IMR-90 (cell line): ENCODE results near the gene TBX10. TPM values are rescaled to one million over a fixed set of nuclear protein-coding genes. Genes with fewer than 3 reads are reported as not detected.

Experiments
- ATAC-seq: fragments of 200-7000 bp; cut with Tn5 transposase; 2 replicates; pipeline ENCODE4 v1.9.1; 2020; ENCODE audit warnings: low read depth, mild to moderate bottlenecking, moderate library complexity
- BruUV-seq: library from RNA; stranded (reverse); fragments of 400-500 nt; replicated peaks from 2 replicates; lab custom pipeline; 2021; lab: Mats Ljungman, UMichigan
- CTCF ChIA-PET: fragments of 300-600 bp; formaldehyde crosslinking; extraction: SDS; loops from one replicate; lab custom pipeline; 2021; ENCODE audit warnings: antibody characterized with exemption; lab: Yijun Ruan, JAX
- POLR2A ChIA-PET: fragments of 300-600 bp; sonication (Branson Sonifier 250); formaldehyde crosslinking; loops from one replicate; lab custom pipeline; 2022; ENCODE audit warnings: antibody characterized with exemption; ENCODE audit not compliant: unreplicated experiment; lab: Charles Lee
- DNase-seq: peaks from one replicate; pipeline ENCODE4 v3.0.0; 2013
- H2AFZ ChIP-seq: replicated peaks from 2 replicates; pipeline ENCODE3; 2013; ENCODE audit warnings: low read length, mild to moderate bottlenecking; ENCODE audit not compliant: poor library complexity
- H2AK5ac ChIP-seq: 2 replicates; pipeline ENCODE4 v1.6.1; 2013; ENCODE audit warnings: low read depth, low read length, inconsistent platforms
- H2AK9ac ChIP-seq: replicated peaks from 2 replicates; pipeline ENCODE3; 2013; ENCODE audit warnings: mild to moderate bottlenecking, low read depth, low read length, moderate library complexity; ENCODE audit not compliant: poor library complexity
- H2BK120ac ChIP-seq: 2 replicates; pipeline ENCODE4 v1.6.1; 2013; ENCODE audit warnings: low read depth, low read length, inconsistent platforms
- H2BK15ac ChIP-seq: 3 replicates; pipeline ENCODE4 v1.6.1; 2013; ENCODE audit warnings: low read depth, low read length, inconsistent platforms
- H2BK20ac ChIP-seq: 2 replicates; pipeline ENCODE4 v1.6.1; 2013; ENCODE audit warnings: low read depth, mild to moderate bottlenecking, inconsistent platforms, low read length, moderate library complexity
- H2BK5ac ChIP-seq: 2 replicates; pipeline ENCODE4 v1.6.1; 2013; ENCODE audit warnings: mild to moderate bottlenecking, low read depth, low read length, inconsistent platforms; ENCODE audit not compliant: poor library complexity, severe bottlenecking
- H3K14ac ChIP-seq: replicated peaks from 2 replicates; pipeline ENCODE4 v1.6.1; 2013; ENCODE audit warnings: low read depth, low read length, inconsistent platforms
- H3K18ac ChIP-seq: 2 replicates; pipeline ENCODE4 v1.6.1; 2013; ENCODE audit warnings: low read depth, low read length, control low read depth
- H3K23ac ChIP-seq: 2 replicates; pipeline ENCODE4 v1.6.1; 2013; ENCODE audit warnings: low read depth, low read length, inconsistent platforms
- H3K27ac ChIP-seq: 2 replicates; pipeline ENCODE4 v1.5.1; 2013; ENCODE audit warnings: mild to moderate bottlenecking, control low read depth, low read length; ENCODE audit not compliant: insufficient read depth
- H3K27me3 ChIP-seq: 2 replicates; pipeline ENCODE4 v1.6.1; 2013; ENCODE audit warnings: low read length; ENCODE audit not compliant: control insufficient read depth, insufficient read depth
- H3K36me3 ChIP-seq: 2 replicates; pipeline ENCODE4 v1.6.1; 2013; ENCODE audit warnings: low read length, mixed read lengths; ENCODE audit not compliant: control insufficient read depth, insufficient read depth
- H3K4ac ChIP-seq: 2 replicates; pipeline ENCODE4 v1.6.1; 2013; ENCODE audit warnings: low read depth, low read length, inconsistent platforms
- H3K4me1 ChIP-seq: 2 replicates; pipeline ENCODE4 v1.6.1; 2013; ENCODE audit warnings: low read length, mixed read lengths; ENCODE audit not compliant: control insufficient read depth, insufficient read depth
- H3K4me2 ChIP-seq: 2 replicates; pipeline ENCODE4 v1.6.1; 2013; ENCODE audit warnings: low read depth, mild to moderate bottlenecking, control low read depth, low read length, moderate library complexity
- H3K4me3 ChIP-seq: 2 replicates; pipeline ENCODE4 v1.5.1; 2013; ENCODE audit warnings: low read depth, mild to moderate bottlenecking, control low read depth, low read length, moderate library complexity; ENCODE audit not compliant: insufficient read depth
- H3K56ac ChIP-seq: 2 replicates; pipeline ENCODE4 v1.6.1; 2013; ENCODE audit warnings: low read length, inconsistent platforms; ENCODE audit not compliant: insufficient read depth; ENCODE audit errors: extremely low read depth
- H3K79me1 ChIP-seq, 2 experiments: 2 replicates each; pipeline ENCODE4 v1.6.1; 2013; ENCODE audit warnings: low read length in 2 of 2, inconsistent platforms in 1 of 2, low read depth in 1 of 2
- H3K9ac ChIP-seq: 2 replicates; pipeline ENCODE4 v1.6.1; 2013; ENCODE audit warnings: low read depth, low read length, control low read depth
- H3K9me1 ChIP-seq: 2 replicates; pipeline ENCODE4 v1.6.1; 2013; ENCODE audit warnings: low read length, inconsistent platforms; ENCODE audit not compliant: insufficient read depth
- H3K9me3 ChIP-seq: 2 replicates; pipeline ENCODE4 v1.6.1; 2013; ENCODE audit warnings: low read length; ENCODE audit not compliant: control insufficient read depth, insufficient read depth
- H4K20me1 ChIP-seq: 2 replicates; pipeline ENCODE4 v1.6.1; 2013; ENCODE audit warnings: low read length, inconsistent platforms; ENCODE audit not compliant: insufficient read depth
- H4K5ac ChIP-seq: 2 replicates; pipeline ENCODE4 v1.6.1; 2013; ENCODE audit warnings: mild to moderate bottlenecking, low read depth, low read length, control low read depth
- H4K8ac ChIP-seq, 2 experiments: 2 replicates each; pipeline ENCODE4 v1.6.1; 2013; ENCODE audit warnings: low read depth in 2 of 2, low read length in 2 of 2, control low read depth in 1 of 2, inconsistent platforms in 1 of 2
- H4K91ac ChIP-seq: 2 replicates; pipeline ENCODE4 v1.6.1; 2013; ENCODE audit warnings: low read depth, low read length, inconsistent platforms; ENCODE audit not compliant: insufficient read depth
- BHLHE40 ChIP-seq: fragments of 150-350 bp; IDR thresholded peaks from 2 replicates; pipeline ENCODE4 v1.6.1; 2016; ENCODE audit warnings: mild to moderate bottlenecking, low read depth, low read length
- CEBPB ChIP-seq: IDR thresholded peaks from 2 replicates; pipeline ENCODE4 v1.6.1; 2012; ENCODE audit warnings: low read depth, low read length, improper control_type of control experiment
- CTCF ChIP-seq: conservative IDR thresholded peaks from 2 replicates; pipeline ENCODE4 v1.5.1; 2012; ENCODE audit warnings: mild to moderate bottlenecking, low read depth, low read length, improper control_type of control experiment
- ELK1 ChIP-seq: fragments of 150-350 bp; IDR thresholded peaks from 2 replicates; pipeline ENCODE4 v1.6.1; 2016; ENCODE audit warnings: low read depth, mild to moderate bottlenecking, low read length, moderate library complexity, borderline replicate concordance
- FOS ChIP-seq: fragments of 150-350 bp; IDR thresholded peaks from 2 replicates; pipeline ENCODE4 v1.6.1; 2016; ENCODE audit warnings: low read depth, low read length
- MXI1 ChIP-seq: IDR thresholded peaks from 2 replicates; pipeline ENCODE4 v1.6.1; 2012; ENCODE audit warnings: low read depth, mild to moderate bottlenecking, low read length, moderate library complexity, borderline replicate concordance
- NFE2L2 ChIP-seq: fragments of 150-350 bp; IDR thresholded peaks from 2 replicates; pipeline ENCODE4 v1.6.1; 2016; ENCODE audit warnings: low read depth, mild to moderate bottlenecking, low read length
- POLR2A ChIP-seq: IDR thresholded peaks from 2 replicates; pipeline ENCODE4 v1.6.1; 2012; ENCODE audit warnings: mild to moderate bottlenecking, low read depth, low read length
- RAD21 ChIP-seq: IDR thresholded peaks from 2 replicates; pipeline ENCODE4 v1.6.1; 2012; ENCODE audit warnings: low read length, improper control_type of control experiment
- RCOR1 ChIP-seq: IDR thresholded peaks from 2 replicates; pipeline ENCODE4 v1.6.1; 2012; ENCODE audit warnings: mild to moderate bottlenecking, low read length, improper control_type of control experiment; ENCODE audit not compliant: insufficient replicate concordance
- RFX5 ChIP-seq: IDR thresholded peaks from 2 replicates; pipeline ENCODE4 v1.8.0; 2012; ENCODE audit warnings: low read depth, mild to moderate bottlenecking, low read length, moderate library complexity
- SMC3 ChIP-seq: fragments of 150-350 bp; IDR thresholded peaks from 2 replicates; pipeline ENCODE4 v1.6.1; 2016; ENCODE audit warnings: low read depth, mild to moderate bottlenecking, antibody characterized with exemption, low read length, moderate library complexity
- WGBS, 2 experiments: methylation state at CpG; one replicate each; pipeline versions ENCODE4 v1.1.5 to v1.1.7; 2013; ENCODE audit warnings: missing lambda C conversion rate in 2 of 2; ENCODE audit not compliant: insufficient read length in 1 of 2; ENCODE audit errors: extremely low coverage in 2 of 2; 5-methylcytosine and 5-hydroxymethylcytosine counted together
- dilution Hi-C: fragments of 300-500 bp; cut with HindIII; formaldehyde crosslinking; loops from one replicate; pipeline ENCODE4 v1.14.3; 2018; ENCODE audit warnings: low sequenced_read_pairs; ENCODE audit not compliant: unreplicated experiment
- in situ Hi-C: fragments of 300-500 bp; cut with MboI; formaldehyde crosslinking; loops from 3 replicates; pipeline ENCODE4 v1.14.3; 2019; ENCODE audit warnings: low sequenced_read_pairs, inconsistent platforms, mixed read lengths
- intact Hi-C: fragments of 100-400 bp; cut with micrococcal nuclease; formaldehyde crosslinking; loops from 2 replicates; pipeline ENCODE4 v1.10.0; 2022
- polyA plus RNA-seq, 3 experiments: library from polyadenylated mRNA; depleted of rRNA; stranded (reverse); fragments of >200 nt; gene quantifications; 2 replicates each; pipeline ENCODE4 v1.2.3, GENCODE V29; 2012; ENCODE audit warnings: low replicate concordance in 1 of 3
- total RNA-seq: library from RNA; depleted of rRNA; stranded (reverse); fragments of >200 nt; gene quantifications from 2 replicates; pipeline ENCODE4 v1.2.3, GENCODE V29; 2012

TBX10 gene
- total and polyA plus RNA-seq, 2 of the 4 experiments (the other 2 are of a cell fraction) = not detected

GRCh38 chr11:67628710-67629385 lies 10.7 kb downstream of the TBX10 start (continued):
- no peak for TF ChIP-seq MXI1

- in situ Hi-C loops = no loop called here
- BruUV-seq = no TSS peak
These were observed 11.5 kb downstream of the TBX10 start for GRCh38 chr11:67627812-67628624.

More at GRCh38 chr11:67627812-67628624, 11.5 kb downstream of the TBX10 start:
- no peak overlapping the region for H3K23ac ChIP-seq
- H3K36me3 ChIP-seq = no peaks in the 10 kb centered on the region
- H4K91ac ChIP-seq = no peak overlapping the region
- dilution Hi-C loops = no loop called here
- H2AFZ ChIP-seq = no peak overlapping the region
- H3K4ac ChIP-seq = no peak overlapping the region
- peak overlapping the region; percentile 39; the same call in 1 of the 2 replicates for H2AK5ac ChIP-seq
- H4K8ac ChIP-seq = no peak overlapping the region
- no peak overlapping the region for H3K56ac ChIP-seq
- H3K9ac ChIP-seq = no peak overlapping the region
- no peak overlapping the region for H3K27ac ChIP-seq
- H2BK120ac ChIP-seq = no peak overlapping the region
- H2BK5ac ChIP-seq = no peak overlapping the region
- CTCF ChIA-PET = interaction anchor here (1.2 kb wide), 1 partner anchor 9 kb away, joined by 3 read pairs; no protein-coding TSS in a partner anchor
- POLR2A ChIA-PET = no interaction called here
- 91% methylated on average over 7 of the region's 15 CpGs; no CpG with 5 or more reads in 1 of the 2 experiments for WGBS, 2 experiments
- intact Hi-C loops = no loop called here
- no peak for ATAC-seq
- H3K18ac ChIP-seq = no peak overlapping the region
- H3K4me2 ChIP-seq = no peak overlapping the region
- H3K9me1 ChIP-seq = peaks cover 4% of the 10 kb centered on the region; the same call in 1 of the 2 replicates
- DNase-seq = no peak
- peak overlapping the region; percentile 78 for H2AK9ac ChIP-seq
- H3K9me3 ChIP-seq = no peaks in the 10 kb centered on the region
- no peak overlapping the region for H2BK20ac ChIP-seq
- H3K4me3 ChIP-seq = no peak overlapping the region
- H4K20me1 ChIP-seq = no peaks in the 10 kb centered on the region
- H2BK15ac ChIP-seq = no peak overlapping the region
- no peaks in the 10 kb centered on the region for H3K79me1 ChIP-seq
- H4K5ac ChIP-seq = no peak overlapping the region
- no peaks in the 10 kb centered on the region for H3K27me3 ChIP-seq
- no peak for TF ChIP-seq MXI1
- TF ChIP-seq CEBPB = no peak
- TF ChIP-seq RFX5 = no peak
- no peak for TF ChIP-seq BHLHE40
- TF ChIP-seq RAD21 = no peak
- no peak for TF ChIP-seq NFE2L2
- no peak for TF ChIP-seq SMC3
- no peak for TF ChIP-seq FOS
- no peak for TF ChIP-seq RCOR1
- TF ChIP-seq ELK1 = no peak
- no peak for TF ChIP-seq POLR2A
- no peak for TF ChIP-seq CTCF
- no peak overlapping the region for H3K14ac ChIP-seq
- H3K4me1 ChIP-seq = 0 out of 2 replicates have a peak, but pooled peaks cover 3% of the 10 kb centered on the region
